ENCODE results near the gene MSH5.
A peak's percentile ranks its signal among the peaks of the same experiment; 100 is the strongest.

The MSH5 gene

GRCh38 chr6:31729979-31730630, 9.7 kb upstream of the MSH5 start:
- peak; percentile 48; the same call in 1 of the 2 replicates for TF ChIP-seq POLR2A (IDR thresholded peaks at IDR 0.05; ENCODE audit: low read depth, low read length)
- no peak for FAIRE-seq
- peak; percentile 63 for DNase-seq (ENCODE audit: insufficient read length, low spot score)

GRCh38 chr6:31730631-31731086, 9.1 kb upstream of the MSH5 start:
- FAIRE-seq (no peak), DNase-seq (ENCODE audit: insufficient read length, low spot score) (no peak)
- no peak for TF ChIP-seq POLR2A (IDR thresholded peaks at IDR 0.05; ENCODE audit: low read depth, low read length)

GRCh38 chr6:31732029-31732428, 7.8 kb upstream of the MSH5 start:
- no peak for DNase-seq (ENCODE audit: insufficient read length, low spot score)
- FAIRE-seq = no peak
- no peak for TF ChIP-seq POLR2A (IDR thresholded peaks at IDR 0.05; ENCODE audit: low read depth, low read length)

GRCh38 chr6:31733734-31734133, 6.1 kb upstream of the MSH5 start:
- no peak for FAIRE-seq
- DNase-seq (ENCODE audit: insufficient read length, low spot score) = no peak
- no peak for TF ChIP-seq POLR2A (IDR thresholded peaks at IDR 0.05; ENCODE audit: low read depth, low read length)

GRCh38 chr6:31734247-31734820, 5.5 kb upstream of the MSH5 start:
- no peak for TF ChIP-seq POLR2A (IDR thresholded peaks at IDR 0.05; ENCODE audit: low read depth, low read length)
- DNase-seq (ENCODE audit: insufficient read length, low spot score) (no peak), FAIRE-seq (no peak)

- peak; percentile 53; the same call in 1 of the 2 replicates for TF ChIP-seq POLR2A (IDR thresholded peaks at IDR 0.05; ENCODE audit: low read depth, low read length)
- FAIRE-seq (no peak), DNase-seq (ENCODE audit: insufficient read length, low spot score) (peak; percentile 69)
These were observed 4.9 kb upstream of the MSH5 start for GRCh38 chr6:31734821-31735406.

- peak; percentile 88 for TF ChIP-seq POLR2A (IDR thresholded peaks at IDR 0.05; ENCODE audit: low read depth, low read length)
- peak; percentile 75 for DNase-seq (ENCODE audit: insufficient read length, low spot score)
- FAIRE-seq = no peak
These were observed 3.6 kb upstream of the MSH5 start, which contains the start of gene CLIC1 for GRCh38 chr6:31736021-31736767. Gene CLIC1 (minus strand): TSS chr6:31736530. CDS start chr6:31736300, 230 bp downstream.

- FAIRE-seq (no peak), DNase-seq (ENCODE audit: insufficient read length, low spot score) (no peak)
- no peak for TF ChIP-seq POLR2A (IDR thresholded peaks at IDR 0.05; ENCODE audit: low read depth, low read length)
These were observed 3.0 kb upstream of the MSH5 start for GRCh38 chr6:31736768-31737314.

- no peak for FAIRE-seq
- no peak for DNase-seq (ENCODE audit: insufficient read length, low spot score)
- TF ChIP-seq POLR2A (IDR thresholded peaks at IDR 0.05; ENCODE audit: low read depth, low read length) = no peak
These were observed 2.4 kb upstream of the MSH5 start for GRCh38 chr6:31737315-31737990.

GRCh38 chr6:31737991-31738979, 1.5 kb upstream of the MSH5 start:
- peak; percentile 34; the same call in 1 of the 2 replicates for TF ChIP-seq POLR2A (IDR thresholded peaks at IDR 0.05; ENCODE audit: low read depth, low read length)
- FAIRE-seq = peak; percentile 36
- DNase-seq (ENCODE audit: insufficient read length, low spot score) = peak; percentile 71

GRCh38 chr6:31740397-31741223, 805 bp downstream of the MSH5 start:
- FAIRE-seq = no peak
- TF ChIP-seq POLR2A (IDR thresholded peaks at IDR 0.05; ENCODE audit: low read depth, low read length) = peak; percentile 13; the same call in 1 of the 2 replicates
- DNase-seq (ENCODE audit: insufficient read length, low spot score) = no peak

Data from H54 (cell line).